GM21423 (cell line): ENCODE results near the gene C5orf47.

Experiments used
- ATAC-seq: cut with Tn5 transposase; IDR thresholded peaks from one replicate; pipeline ENCODE4 v1.9.1; 2021; ENCODE audit warnings: mild to moderate bottlenecking, moderate library complexity; ENCODE audit not compliant: unreplicated experiment

C5orf47 gene

DNA sequence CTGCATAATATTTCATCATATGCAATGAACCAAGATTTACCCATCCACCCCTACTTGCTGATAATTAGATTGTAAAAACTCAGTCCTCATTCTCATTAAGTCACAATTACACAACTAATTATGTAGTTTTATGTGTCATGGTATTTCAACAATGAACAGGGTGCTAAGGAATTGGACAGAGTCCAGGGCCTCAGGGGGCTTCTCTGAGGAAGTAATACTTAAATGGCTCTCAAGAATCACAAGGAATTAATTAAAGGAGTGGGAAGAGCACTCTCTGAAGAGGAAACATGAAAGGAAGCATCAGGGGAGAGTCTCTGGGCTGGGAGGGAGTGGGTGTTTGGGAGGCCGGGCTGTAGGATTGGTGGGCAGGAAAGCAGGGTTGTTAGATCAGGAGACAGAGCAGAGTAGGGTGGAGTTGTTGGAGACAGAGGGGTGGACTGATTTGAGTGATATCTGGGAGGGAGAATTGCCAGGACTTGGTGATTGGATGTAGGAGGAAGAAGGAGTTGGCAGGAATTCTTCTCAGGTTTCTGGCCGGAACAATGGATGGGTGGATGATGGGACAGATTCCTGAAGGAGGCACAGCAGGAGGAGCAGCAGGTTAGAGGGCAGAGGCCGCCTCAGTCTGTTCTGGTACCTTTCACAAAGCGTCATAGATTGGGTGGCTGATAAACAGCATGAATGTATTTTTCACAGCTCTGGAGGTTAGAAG is 33.6 kb downstream of the C5orf47 start:
- ATAC-seq, result no peak

DNA sequence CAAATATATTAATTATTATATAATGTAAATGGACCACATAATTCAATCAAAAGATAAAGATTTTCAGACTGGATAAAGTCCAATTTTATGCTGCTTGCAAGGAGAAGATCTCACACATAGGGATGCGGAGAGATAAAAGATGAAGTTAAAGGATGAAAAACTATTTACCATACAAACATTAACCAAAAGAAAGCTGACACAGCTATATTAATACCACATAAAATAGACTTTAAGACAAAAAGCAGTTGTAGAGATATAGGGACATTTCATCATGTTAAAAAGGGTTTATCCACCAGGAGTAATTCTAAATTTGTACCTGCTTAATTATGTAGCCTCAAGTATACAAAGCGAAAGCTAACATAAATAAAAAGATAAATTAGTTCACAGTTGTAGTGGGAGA is 41.3 kb downstream of the C5orf47 start:
- no peak for ATAC-seq

DNA sequence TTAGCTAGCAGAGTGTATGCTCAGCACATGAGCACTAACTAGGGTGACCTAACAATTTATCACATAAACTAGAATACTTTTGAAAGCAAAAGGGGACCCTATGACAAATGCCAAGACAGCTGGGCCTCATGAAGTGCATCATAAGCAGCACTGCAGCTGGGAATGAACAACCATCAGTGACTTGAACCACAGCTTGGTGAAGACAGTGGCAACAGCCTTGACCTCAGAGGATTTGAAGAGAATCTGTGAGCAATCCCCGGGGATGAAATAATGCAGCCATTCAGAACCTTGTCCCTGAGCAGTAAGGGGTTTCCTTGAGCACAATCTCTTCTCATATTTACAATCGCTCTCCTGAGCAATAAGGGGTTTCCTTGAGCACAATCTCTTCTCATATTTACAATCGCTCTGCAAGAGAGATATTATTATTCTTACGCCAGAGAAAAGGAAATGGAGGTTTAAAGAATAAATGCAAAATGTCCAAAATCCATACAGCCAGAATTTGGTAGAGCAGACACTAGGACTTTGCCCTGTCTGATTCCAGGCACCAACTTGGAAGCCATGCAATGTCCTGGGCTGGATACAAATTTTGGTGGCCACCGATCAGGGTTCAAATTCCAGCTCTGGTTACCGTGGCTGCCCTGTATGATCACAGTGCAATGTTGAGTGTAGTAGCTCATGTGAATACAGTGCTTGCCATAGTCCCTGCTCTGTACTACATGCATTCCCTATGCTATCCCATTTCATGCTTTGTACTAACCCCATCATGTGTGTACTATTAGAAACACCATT is 55.7 kb downstream of the C5orf47 start:
- ATAC-seq, result no peak

DNA sequence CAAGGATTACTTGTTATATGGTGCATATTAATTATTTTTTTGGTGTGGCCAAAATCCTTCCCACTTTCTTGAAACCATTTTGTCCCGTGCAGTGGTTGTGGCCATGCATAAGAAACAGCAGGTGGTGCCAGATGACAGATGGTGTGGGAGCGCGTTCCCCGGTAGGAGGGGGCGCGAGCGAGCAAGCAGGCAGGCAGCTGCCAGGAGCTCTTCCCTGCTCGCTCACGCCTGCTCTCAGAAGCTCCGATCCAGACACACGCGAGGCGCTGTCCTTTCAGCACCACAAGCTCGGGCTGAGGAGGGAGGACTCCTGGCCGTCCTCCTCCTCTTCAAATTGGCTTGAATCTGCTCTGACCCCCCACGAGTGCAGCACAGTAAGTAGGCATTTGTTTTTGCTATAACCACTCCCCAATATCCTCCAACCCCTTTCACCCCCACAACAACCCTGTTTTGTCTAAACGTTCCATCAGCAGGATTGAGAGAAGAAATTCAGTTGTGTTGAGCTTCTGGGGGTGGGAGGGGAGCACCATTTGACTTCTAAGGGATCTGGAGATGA is 56.6 kb downstream of the C5orf47 start, which contains the start of gene NSG2:
Gene NSG2 (plus strand): TSS at position 237 of the 556 bp plus-strand sequence. CDS start 1,050 bp downstream, outside the sequence.
- ATAC-seq, result peak; percentile 89

DNA sequence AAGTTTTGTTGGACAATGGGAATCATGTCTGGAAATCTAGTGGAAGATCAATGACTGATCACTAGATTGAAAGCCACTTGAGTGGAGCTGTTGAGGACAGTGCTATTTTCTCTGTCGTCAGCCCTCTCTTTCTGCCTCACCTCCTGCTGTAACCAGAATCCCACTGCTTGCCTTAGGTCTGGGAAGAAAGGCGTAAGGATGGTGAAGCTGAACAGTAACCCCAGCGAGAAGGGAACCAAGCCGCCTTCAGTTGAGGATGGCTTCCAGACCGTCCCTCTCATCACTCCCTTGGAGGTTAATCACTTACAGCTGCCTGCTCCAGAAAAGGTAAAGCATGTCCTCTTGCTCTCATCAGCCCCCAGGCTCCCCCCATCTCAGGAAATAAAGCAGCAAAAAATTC is 57.6 kb downstream of the C5orf47 start:
- no peak for ATAC-seq

DNA sequence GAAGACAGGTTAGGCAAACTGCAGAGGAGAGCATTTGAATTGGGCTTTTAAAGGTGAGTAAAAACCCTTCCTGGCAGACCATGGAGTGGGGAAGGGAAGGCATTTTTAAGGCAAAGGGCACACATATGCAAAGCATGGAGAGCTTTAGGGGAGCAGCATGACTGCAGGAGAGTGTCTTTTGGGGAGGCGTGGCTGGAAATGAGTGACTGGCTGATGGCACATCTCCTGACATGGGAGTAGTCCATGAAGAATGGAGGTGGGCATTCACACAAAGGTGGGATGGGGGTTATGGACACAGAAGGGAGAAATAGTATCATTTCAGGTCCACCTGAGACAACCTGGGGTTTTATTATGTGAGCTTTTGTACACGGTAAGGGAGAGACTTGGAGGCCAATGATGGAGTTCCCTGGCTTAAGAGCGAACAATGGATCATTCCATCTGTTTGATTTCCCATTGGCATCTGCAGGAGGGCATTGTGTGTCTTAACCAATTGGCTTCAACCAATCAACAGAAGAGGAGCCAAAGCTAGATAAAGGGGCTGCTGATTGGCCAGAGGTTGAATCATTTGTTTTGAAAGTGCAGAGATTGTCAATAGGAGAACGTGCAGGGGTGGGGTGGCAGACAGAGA is 58.6 kb downstream of the C5orf47 start:
- ATAC-seq, result no peak

DNA sequence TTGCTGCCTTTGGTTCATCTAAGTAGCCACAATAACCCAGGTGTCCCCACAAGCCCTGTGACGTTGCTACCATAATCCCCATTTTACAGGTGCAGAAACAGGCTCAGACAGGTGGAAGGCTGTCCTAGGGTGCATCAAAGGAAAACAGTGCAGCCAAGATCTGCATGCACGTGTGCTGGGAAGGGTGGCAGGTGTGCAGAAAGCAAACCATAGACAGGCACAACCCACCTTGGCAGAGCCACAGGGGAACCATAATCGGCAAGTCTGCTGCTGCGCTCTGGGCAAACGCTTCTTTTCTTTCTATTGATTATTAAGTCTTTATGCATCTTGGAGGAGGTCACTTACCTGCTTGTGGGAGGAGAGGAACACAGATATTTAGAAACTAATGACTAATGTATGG is 63.7 kb downstream of the C5orf47 start:
- no peak for ATAC-seq

DNA sequence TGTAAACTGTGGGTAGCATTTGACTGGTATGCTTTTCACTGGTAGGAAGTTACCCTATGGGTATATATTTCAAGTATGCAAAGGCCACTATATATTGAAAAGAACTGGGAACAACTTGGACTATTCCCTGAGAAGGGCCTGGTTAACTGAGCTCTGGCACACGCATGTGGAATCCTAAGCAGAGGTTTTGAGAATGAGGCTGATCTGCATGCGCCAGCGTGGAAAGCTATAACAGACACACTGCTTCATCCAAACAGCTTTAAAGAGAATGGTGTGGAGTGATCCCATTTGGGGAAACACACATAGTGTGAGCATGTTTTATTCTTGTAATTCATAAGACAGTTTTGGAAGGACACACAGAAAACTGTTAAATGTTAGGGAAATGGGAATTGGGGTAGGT is 64.9 kb downstream of the C5orf47 start:
- no peak for ATAC-seq
